Measurements from ENCODE around the gene C12orf43. TPM values are rescaled to one million over a fixed set of nuclear protein-coding genes. Genes with fewer than 3 reads are reported as not detected.

C12orf43 gene
- total RNA-seq, 2 donors from 2014 or later, result 8.8 to 12.1 TPM

DNA sequence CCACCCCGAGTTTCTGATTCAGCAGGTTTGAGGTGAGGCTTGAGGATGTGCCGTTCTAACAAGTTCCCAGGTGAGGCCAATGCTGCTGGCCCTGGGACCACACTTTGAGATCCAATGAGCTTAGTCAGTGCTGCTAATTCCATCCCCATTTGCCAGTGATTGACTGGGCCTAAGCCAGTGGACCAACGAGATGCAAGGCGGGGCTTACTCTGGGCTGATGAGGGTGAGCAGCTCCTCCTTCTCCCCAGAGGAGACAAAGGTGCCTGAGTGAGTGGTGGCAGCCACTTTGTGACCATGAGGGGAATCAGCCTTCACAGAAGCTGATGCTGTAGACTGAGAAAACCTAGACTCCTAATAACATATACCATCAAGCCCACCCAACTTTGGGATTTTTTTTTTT is 61.1 kb downstream of the C12orf43 start:
- no peaks in the 10 kb centered on the region for H3K27me3 ChIP-seq
- no peaks in the 10 kb centered on the region for H3K4me1 ChIP-seq
- no peak overlapping the region for H3K27ac ChIP-seq
- no peaks in the 10 kb centered on the region for H3K9me3 ChIP-seq
- H3K36me3 ChIP-seq, result no peaks in the 10 kb centered on the region
- no peak overlapping the region for H3K4me3 ChIP-seq
- TF ChIP-seq, protein P1, sequence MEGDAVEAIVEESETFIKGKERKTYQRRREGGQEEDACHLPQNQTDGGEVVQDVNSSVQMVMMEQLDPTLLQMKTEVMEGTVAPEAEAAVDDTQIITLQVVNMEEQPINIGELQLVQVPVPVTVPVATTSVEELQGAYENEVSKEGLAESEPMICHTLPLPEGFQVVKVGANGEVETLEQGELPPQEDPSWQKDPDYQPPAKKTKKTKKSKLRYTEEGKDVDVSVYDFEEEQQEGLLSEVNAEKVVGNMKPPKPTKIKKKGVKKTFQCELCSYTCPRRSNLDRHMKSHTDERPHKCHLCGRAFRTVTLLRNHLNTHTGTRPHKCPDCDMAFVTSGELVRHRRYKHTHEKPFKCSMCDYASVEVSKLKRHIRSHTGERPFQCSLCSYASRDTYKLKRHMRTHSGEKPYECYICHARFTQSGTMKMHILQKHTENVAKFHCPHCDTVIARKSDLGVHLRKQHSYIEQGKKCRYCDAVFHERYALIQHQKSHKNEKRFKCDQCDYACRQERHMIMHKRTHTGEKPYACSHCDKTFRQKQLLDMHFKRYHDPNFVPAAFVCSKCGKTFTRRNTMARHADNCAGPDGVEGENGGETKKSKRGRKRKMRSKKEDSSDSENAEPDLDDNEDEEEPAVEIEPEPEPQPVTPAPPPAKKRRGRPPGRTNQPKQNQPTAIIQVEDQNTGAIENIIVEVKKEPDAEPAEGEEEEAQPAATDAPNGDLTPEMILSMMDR (IDR thresholded peaks at IDR 0.05), result no peak
- DNase-seq (ENCODE audit: low spot score), result no peak

DNA sequence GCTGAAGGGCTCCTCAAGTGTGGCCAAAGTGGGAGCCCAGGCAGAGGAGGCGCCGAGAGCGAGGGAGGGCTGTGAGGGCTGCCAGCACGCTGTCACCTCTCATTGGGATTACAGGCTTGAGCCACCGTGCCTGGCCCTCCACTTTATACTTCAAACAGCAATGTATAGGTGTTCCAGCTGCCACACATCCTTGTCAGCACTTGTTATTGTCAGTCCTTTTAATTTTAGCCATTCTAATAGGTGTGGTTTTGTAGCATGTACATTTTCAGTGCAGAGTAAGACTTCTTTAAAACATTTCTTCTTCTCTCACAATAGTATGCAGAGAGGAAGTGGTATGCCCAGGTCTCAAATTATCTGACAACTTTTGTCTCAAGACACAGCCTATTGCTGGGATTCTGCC is 65.5 kb downstream of the C12orf43 start:
- H3K36me3 ChIP-seq, result no peaks in the 10 kb centered on the region
- no peak for DNase-seq (ENCODE audit: low spot score)
- H3K4me1 ChIP-seq, result no peaks in the 10 kb centered on the region
- no peak overlapping the region for H3K27ac ChIP-seq
- TF ChIP-seq, protein P1 (IDR thresholded peaks at IDR 0.05), result no peak
- H3K9me3 ChIP-seq, result no peaks in the 10 kb centered on the region
- H3K27me3 ChIP-seq, result no peaks in the 10 kb centered on the region
- H3K4me3 ChIP-seq, result no peak overlapping the region

Other genes starting within 250 kb of the C12orf43 start
- 10 to 100 TPM; 13.8 to 16.5 TPM for gene SPPL3, start 112.1 kb downstream of the C12orf43 start, total RNA-seq
- not detected for gene HNF1A, start 37.9 kb downstream of the C12orf43 start, total RNA-seq
- gene OASL, start 22.8 kb upstream of the C12orf43 start, total RNA-seq, result under 1 TPM in 1 of 2 donors, not detected in 1; 0.70 TPM
- 1 to 10 TPM; 1.3 to 1.9 TPM for gene P2RX7, start 116.4 kb upstream of the C12orf43 start, total RNA-seq
- gene P2RX4, start 193.6 kb upstream of the C12orf43 start, total RNA-seq, result 10 to 100 TPM; 21.8 to 21.9 TPM

Measured in right atrium auricular region (tissue), 2 donors.